HepG2 (cell line): ENCODE results near the gene TRAPPC4. TPM values are rescaled to one million over a fixed set of nuclear protein-coding genes. Genes with fewer than 3 reads are reported as not detected.

ENCODE experiments used
- ATAC-seq: fragments of 200-7000 bp; cut with Tn5 transposase; 3 replicates; pipeline ENCODE4 v1.9.1; 2020; ENCODE audit warnings: mild to moderate bottlenecking, moderate library complexity
- BruUV-seq: library from RNA; stranded (reverse); fragments of 400-500 nt; replicated peaks from 2 replicates; lab custom pipeline; 2021; lab: Mats Ljungman, UMichigan
- CTCF ChIA-PET: fragments of 300-600 bp; formaldehyde crosslinking; extraction: SDS; loops from one replicate; lab custom pipeline; 2021; ENCODE audit warnings: low total read pairs, inconsistent platforms, low intra/inter-chr PET ratio; lab: Yijun Ruan, JAX
- POLR2A ChIA-PET: fragments of 350-600 bp; sonication (Branson Sonifier 250); formaldehyde crosslinking; loops from one replicate; lab custom pipeline; 2020; ENCODE audit warnings: antibody characterized with exemption, inconsistent platforms; lab: Yijun Ruan, JAX
- DNase-seq: peaks from one replicate; pipeline ENCODE4 v3.0.0-alpha.2; 2015; ENCODE audit warnings: low spot score
- FAIRE-seq: peaks from 3 replicates; lab custom pipeline; 2011; peaks lifted over from hg19 to GRCh38; lab: Jason Lieb, UNC
- H2AFZ ChIP-seq: one replicate; pipeline ENCODE4 v1.6.1; 2011; ENCODE audit warnings: low read length, inconsistent platforms
- H3K27ac ChIP-seq: fragments of 300-600 bp; 3 replicates; pipeline ENCODE4 v1.8.0; 2011; ENCODE audit warnings: mixed run types, mild to moderate bottlenecking, mixed read lengths, low read length, inconsistent platforms; ENCODE audit not compliant: insufficient read depth; ENCODE audit errors: extremely low read length
- H3K27me3 ChIP-seq, 2 experiments: fragments of 200-600 bp in 1 of 2; 2 replicates in 1 of 2; 3 replicates in 1 of 2; pipeline versions ENCODE4 v1.6.0 to v1.8.0; 2011; ENCODE audit warnings: low read length in 2 of 2, mild to moderate bottlenecking in 2 of 2, moderate library complexity in 2 of 2, inconsistent platforms in 1 of 2; ENCODE audit not compliant: insufficient read depth in 2 of 2, control insufficient read depth in 1 of 2
- H3K36me3 ChIP-seq, 2 experiments: fragments of 200-600 bp in 1 of 2; replicated peaks in 1 of 2; 2 replicates in 1 of 2; 3 replicates in 1 of 2; pipeline versions ENCODE4 v1.5.1 to v1.8.0; 2011; ENCODE audit warnings: low read length in 2 of 2, inconsistent platforms in 1 of 2; ENCODE audit not compliant: insufficient read depth in 2 of 2, control insufficient read depth in 1 of 2
- H3K4me1 ChIP-seq: 2 replicates; pipeline ENCODE4 v1.5.1; 2012; ENCODE audit warnings: low read length, inconsistent platforms; ENCODE audit not compliant: insufficient read depth
- H3K4me2 ChIP-seq: 2 replicates; pipeline ENCODE4 v1.6.0; 2011; ENCODE audit warnings: low read depth, low read length, inconsistent platforms
- H3K4me3 ChIP-seq, 3 experiments: fragments of 200-600 bp in 1 of 3; sonication (generic), shearing (Covaris generic) in 1 of 3; replicated peaks in 1 of 3; 2 replicates each; pipeline ENCODE4 v1.5.1; 2011 to 2016; ENCODE audit warnings: low read length in 3 of 3, inconsistent platforms in 2 of 3, low read depth in 2 of 3, mild to moderate bottlenecking in 2 of 3, control low read depth in 1 of 3, mixed read lengths in 1 of 3; ENCODE audit not compliant: insufficient read depth in 1 of 3
- H3K79me2 ChIP-seq: one replicate; pipeline ENCODE4 v1.6.1; 2011; ENCODE audit warnings: low read length, inconsistent platforms; ENCODE audit not compliant: insufficient read depth
- H3K9ac ChIP-seq: 2 replicates; pipeline ENCODE4 v1.6.0; 2011; ENCODE audit warnings: mild to moderate bottlenecking, low read depth, low read length, inconsistent platforms; ENCODE audit not compliant: insufficient read depth
- H3K9me3 ChIP-seq: 2 replicates; pipeline ENCODE4 v1.5.1; 2012; ENCODE audit warnings: mild to moderate bottlenecking, low read length
- H4K20me1 ChIP-seq: 2 replicates; pipeline ENCODE4 v1.6.0; 2011; ENCODE audit warnings: inconsistent platforms, mild to moderate bottlenecking, low read length, moderate library complexity; ENCODE audit not compliant: insufficient read depth
- ARID4A ChIP-seq: sonication (generic); formaldehyde crosslinking; IDR thresholded peaks from 2 replicates; pipeline ENCODE4 v1.5.0; 2020; ENCODE audit warnings: mild to moderate bottlenecking, missing genetic modification reagents, borderline replicate concordance
- GPN1 ChIP-seq: sonication (generic); formaldehyde crosslinking; IDR thresholded peaks from 2 replicates; pipeline ENCODE4 v1.5.1; 2020; ENCODE audit warnings: missing genetic modification reagents, borderline replicate concordance
- KLF16 ChIP-seq, 2 experiments: sonication (generic) in 1 of 2; formaldehyde crosslinking in 1 of 2; IDR thresholded peaks; 2 replicates each; pipeline versions ENCODE4 v1.6.1 to v1.8.0; 2016 to 2023; ENCODE audit warnings: missing genetic modification reagents in 2 of 2, missing compliant biosample characterization in 1 of 2
- MAF1 ChIP-seq: sonication (generic); formaldehyde crosslinking; IDR thresholded peaks from 2 replicates; pipeline ENCODE4 v1.5.0; 2020; ENCODE audit warnings: missing genetic modification reagents, borderline replicate concordance
- PAF1 ChIP-seq: IDR thresholded peaks from 2 replicates; pipeline ENCODE4 v1.6.1; 2016; ENCODE audit warnings: missing genetic modification reagents, missing compliant biosample characterization
- POLR2AphosphoS5 ChIP-seq: IDR thresholded peaks from 2 replicates; pipeline ENCODE4 v1.6.1; 2012; ENCODE audit warnings: low read depth, low read length
- POLR2G ChIP-seq: fragments of 200-400 bp; formaldehyde crosslinking; IDR thresholded peaks from 2 replicates; pipeline ENCODE4 v1.6.1; 2018; ENCODE audit warnings: mild to moderate bottlenecking, low read depth, low read length, moderate library complexity
- SAP130 ChIP-seq: IDR thresholded peaks from 2 replicates; pipeline ENCODE4 v1.6.1; 2016; ENCODE audit warnings: low read depth
- SMYD3 ChIP-seq: sonication (generic); formaldehyde crosslinking; IDR thresholded peaks from 2 replicates; pipeline ENCODE4 v1.8.1; 2023; ENCODE audit warnings: mild to moderate bottlenecking, missing genetic modification reagents
- THAP8 ChIP-seq: sonication (generic); formaldehyde crosslinking; IDR thresholded peaks from 2 replicates; pipeline ENCODE4 v1.5.1; 2020; ENCODE audit warnings: missing genetic modification reagents, mild to moderate bottlenecking, borderline replicate concordance
- ZBTB26 ChIP-seq: IDR thresholded peaks from 2 replicates; pipeline ENCODE4 v1.6.1; 2016; ENCODE audit warnings: missing compliant biosample characterization, missing genetic modification reagents, borderline replicate concordance
- ZNF773 ChIP-seq: sonication (generic); formaldehyde crosslinking; IDR thresholded peaks from 2 replicates; pipeline ENCODE4 v1.4.0; 2020; ENCODE audit warnings: missing genetic modification reagents, borderline replicate concordance
- WGBS: methylation state at CpG from one replicate; pipeline ENCODE4 v1.1.6; 2017; ENCODE audit warnings: low lambda C conversion rate; 5-methylcytosine and 5-hydroxymethylcytosine counted together
- in situ Hi-C: cut with HindIII; loops from 2 replicates; pipeline ENCODE4 v1.10.0; 2017; ENCODE audit warnings: low pct_unique_long_range_greater_than_20kb; ENCODE audit not compliant: extremely low pct_ligation_motif_present
- intact Hi-C: fragments of 100-400 bp; cut with micrococcal nuclease; formaldehyde crosslinking; loops from one replicate; pipeline ENCODE4 v1.10.0; 2022; ENCODE audit not compliant: unreplicated experiment
- polyA plus RNA-seq, 8 experiments: library from polyadenylated mRNA; depleted of rRNA in 3 of 8; stranded (reverse) in 7 of 8; unstranded in 1 of 8; fragments of >200 nt; fragmentation: Illumina TruSeq in 4 of 8; extraction: Trizol in 4 of 8; gene quantifications; 2 replicates each; pipeline versions ENCODE4 v1.2.1 to v1.2.3, GENCODE V29; 2011 to 2016; ENCODE audit warnings: low read depth in 4 of 8, missing spikeins in 1 of 8, mixed read lengths in 1 of 8; ENCODE audit not compliant: insufficient read depth in 1 of 8
- total RNA-seq, 5 experiments: library from RNA; depleted of rRNA; stranded (reverse); fragments of >200 nt; fragmentation: Illumina TruSeq; extraction: Trizol; gene quantifications; 2 replicates each; pipeline ENCODE4 v1.2.3, GENCODE V29; 2016; ENCODE audit warnings: low read depth in 1 of 5

TRAPPC4 gene
- total and polyA plus RNA-seq, 2 of the 13 experiments (the other 11 are each of a cell fraction or from before 2014, with no cell fraction given), result 97.4 to 140 TPM

- no peak for ATAC-seq
Measured at GRCh38 chr11:119012629-119013170, 5.9 kb upstream of the TRAPPC4 start.

GRCh38 chr11:119014209-119014924, 4.2 kb upstream of the TRAPPC4 start:
- no peak overlapping the region for H3K4me3 ChIP-seq
- no peaks in the 10 kb centered on the region for H3K9me3 ChIP-seq
- H3K9ac ChIP-seq, result no peak overlapping the region
- H3K27me3 ChIP-seq, result peaks cover 0 to 4% of the 10 kb centered on the region in 2 experiments; a peak in 2 of 5 replicates
- peaks cover 35% of the 10 kb centered on the region for H3K79me2 ChIP-seq
- peaks cover 17% of the 10 kb centered on the region for H4K20me1 ChIP-seq
- DNase-seq, result no peak
- no peak for ATAC-seq
- in situ Hi-C loops (no loop called here), intact Hi-C loops (no loop called here)
- FAIRE-seq, result no peak
- CTCF ChIA-PET, result no interaction called here
- POLR2A ChIA-PET, result interaction anchor here (0.8 to 6.9 kb wide), 6 partner anchors 8 to 71 kb away, joined by 3 to 66 read pairs (median 5); partner anchors contain the start of genes CENATAC, SLC37A4 and VPS11
- peaks cover 8 to 54% of the 10 kb centered on the region in 2 experiments for H3K36me3 ChIP-seq
- 96% methylated on average over 17 of the region's 17 CpGs for WGBS
- H3K4me2 ChIP-seq, result no peak overlapping the region
- H3K4me1 ChIP-seq, result peaks cover 23% of the 10 kb centered on the region
- BruUV-seq, result no TSS peak
- H2AFZ ChIP-seq, result no peak overlapping the region
- no peak overlapping the region for H3K27ac ChIP-seq
- TF ChIP-seq ZNF773 (CRISPR knock-in tag) (no peak), KLF16 (CRISPR knock-in tag; IDR thresholded peaks at IDR 0.05) (no peak), SMYD3 (CRISPR knock-in tag) (no peak), ARID4A (no peak), ZBTB26 (CRISPR knock-in tag) (no peak)

More at GRCh38 chr11:119012629-119013170, 5.9 kb upstream of the TRAPPC4 start:
- Histone ChIP-seq H3K4me1 (peaks cover 23% of the 10 kb centered on the region), H3K27ac (no peak overlapping the region), H3K79me2 (peaks cover 23% of the 10 kb centered on the region), H3K9ac (no peak overlapping the region), H4K20me1 (peaks cover 17% of the 10 kb centered on the region), H3K4me3 (no peak overlapping the region), H3K27me3 (no peaks in the 10 kb centered on the region; a peak in 1 of 5 replicates), H3K36me3 (peaks cover 8 to 54% of the 10 kb centered on the region in 2 experiments), H3K4me2 (no peak overlapping the region), H3K9me3 (no peaks in the 10 kb centered on the region), H2AFZ (no peak overlapping the region)
- ChIA-PET POLR2A (interaction anchor here (0.9 to 1.9 kb wide), 3 partner anchors 14 to 72 kb away, joined by 4 to 5 read pairs (median 4); partner anchors contain the start of genes CENATAC and HMBS), CTCF (no interaction called here)
- FAIRE-seq, result no peak
- TF ChIP-seq MAF1 (CRISPR knock-in tag), result no peak
- TF ChIP-seq POLR2AphosphoS5, result peak; percentile 23; the same call in 1 of the 2 replicates
- 0 out of 2 replicates have a peak, but pooled peaks have one; percentile 11 for TF ChIP-seq SAP130
- TF ChIP-seq GPN1 (CRISPR knock-in tag), result no peak
- TF ChIP-seq POLR2G, result peak; percentile 56; the same call in 1 of the 2 replicates
- TF ChIP-seq THAP8 (CRISPR knock-in tag), result no peak
- peak; percentile 71; the same call in 1 of the 2 replicates for TF ChIP-seq PAF1 (CRISPR knock-in tag)
- no peak for DNase-seq
- intact Hi-C loops (no loop called here), in situ Hi-C loops (no loop called here)
- BruUV-seq, result no TSS peak
- 95% methylated on average over 3 of the region's 3 CpGs for WGBS
